Measurements from ENCODE around the gene NPM1.
"Not testable (repeated sequence)": the region's sequence is repeated elsewhere in the genome, so short reads cannot be mapped to it uniquely, and the experiment has no call there.

NPM1 gene

GRCh38 chr5:171387345-171387969 is at the start of gene NPM1:
NPM1 (plus strand) TSS chr5:171387849; CDS start chr5:171387949, 100 bp downstream.
- peak within 1 kb of the TSS; percentile 99 for H3K9ac ChIP-seq
- no peak for TF ChIP-seq Cebpa-rat (IDR thresholded peaks at IDR 0.05)
- peak within 1 kb of the TSS; percentile 98 for H3K27ac ChIP-seq
- peak within 1 kb of the TSS; percentile 95 for H3K4me3 ChIP-seq
- H3K4me1 ChIP-seq: peaks cover 35% of the 10 kb centered on the region
- peak within 1 kb of the TSS; percentile 85 for H3K4me2 ChIP-seq
- H3K27me3 ChIP-seq: no peaks in the 10 kb centered on the region
- no peaks in the 10 kb centered on the region for H3K9me3 ChIP-seq
- peaks cover 47% of the 10 kb centered on the region for H4K20me1 ChIP-seq
- H3K36me3 ChIP-seq: peaks cover 30% of the 10 kb centered on the region

- Histone ChIP-seq H3K36me3 (no peaks in the 10 kb centered on the region), H3K9me3 (no peaks in the 10 kb centered on the region), H3K9ac (no peak overlapping the region), H3K27me3 (peaks cover 16% of the 10 kb centered on the region), H3K4me3 (no peak overlapping the region), H4K20me1 (no peaks in the 10 kb centered on the region), H3K4me1 (no peaks in the 10 kb centered on the region), H3K4me2 (no peak overlapping the region), H3K27ac (no peak overlapping the region)
- TF ChIP-seq Cebpa-rat (IDR thresholded peaks at IDR 0.05): no peak
Measured at GRCh38 chr5:171340042-171340441, 47.6 kb upstream of the NPM1 start.

- Histone ChIP-seq H3K27ac (no peak overlapping the region), H3K27me3 (peaks cover 16% of the 10 kb centered on the region), H3K36me3 (no peaks in the 10 kb centered on the region), H3K9ac (no peak overlapping the region), H3K9me3 (no peaks in the 10 kb centered on the region), H4K20me1 (no peaks in the 10 kb centered on the region), H3K4me2 (no peak overlapping the region), H3K4me3 (no peak overlapping the region), H3K4me1 (no peaks in the 10 kb centered on the region)
- TF ChIP-seq Cebpa-rat (IDR thresholded peaks at IDR 0.05): no peak
Measured at GRCh38 chr5:171340491-171340890, 47.2 kb upstream of the NPM1 start.

- Histone ChIP-seq H3K4me2 (no peak overlapping the region), H3K4me3 (no peak overlapping the region), H3K9ac (no peak overlapping the region), H3K27ac (no peak overlapping the region), H3K4me1 (no peaks in the 10 kb centered on the region), H3K27me3 (peaks cover under 1% of the 10 kb centered on the region; the same call in 1 of the 2 replicates), H3K36me3 (no peaks in the 10 kb centered on the region), H4K20me1 (no peaks in the 10 kb centered on the region), H3K9me3 (no peaks in the 10 kb centered on the region)
- no peak for TF ChIP-seq Cebpa-rat (IDR thresholded peaks at IDR 0.05)
Measured at GRCh38 chr5:171342362-171343111, 45.1 kb upstream of the NPM1 start.

GRCh38 chr5:171344936-171345608 is 42.6 kb upstream of the NPM1 start:
- no peak overlapping the region for H3K9ac ChIP-seq
- H3K4me3 ChIP-seq: no peak overlapping the region
- no peaks in the 10 kb centered on the region for H3K27me3 ChIP-seq
- no peaks in the 10 kb centered on the region for H3K36me3 ChIP-seq
- no peaks in the 10 kb centered on the region for H4K20me1 ChIP-seq
- no peak for TF ChIP-seq Cebpa-rat (IDR thresholded peaks at IDR 0.05)
- H3K27ac ChIP-seq: no peak overlapping the region
- no peaks in the 10 kb centered on the region for H3K9me3 ChIP-seq
- no peaks in the 10 kb centered on the region for H3K4me1 ChIP-seq
- H3K4me2 ChIP-seq: no peak overlapping the region

GRCh38 chr5:171351536-171352073 is 36.0 kb upstream of the NPM1 start:
- no peaks in the 10 kb centered on the region for H4K20me1 ChIP-seq
- no peak for TF ChIP-seq Cebpa-rat (IDR thresholded peaks at IDR 0.05)
- H3K9ac ChIP-seq: no peak overlapping the region
- no peaks in the 10 kb centered on the region for H3K36me3 ChIP-seq
- H3K27ac ChIP-seq: no peak overlapping the region
- no peaks in the 10 kb centered on the region for H3K27me3 ChIP-seq
- H3K4me1 ChIP-seq: no peaks in the 10 kb centered on the region
- no peak overlapping the region for H3K4me2 ChIP-seq
- no peak overlapping the region for H3K4me3 ChIP-seq
- no peaks in the 10 kb centered on the region for H3K9me3 ChIP-seq

- Histone ChIP-seq H3K9ac (no peak overlapping the region), H3K9me3 (no peaks in the 10 kb centered on the region), H3K27ac (no peak overlapping the region), H3K4me1 (no peaks in the 10 kb centered on the region), H3K27me3 (no peaks in the 10 kb centered on the region), H4K20me1 (no peaks in the 10 kb centered on the region), H3K36me3 (no peaks in the 10 kb centered on the region), H3K4me3 (no peak overlapping the region), H3K4me2 (no peak overlapping the region)
- TF ChIP-seq Cebpa-rat (IDR thresholded peaks at IDR 0.05): no peak
Measured at GRCh38 chr5:171355302-171355724, 32.3 kb upstream of the NPM1 start.

- no peak overlapping the region for H3K27ac ChIP-seq
- no peak for TF ChIP-seq Cebpa-rat (IDR thresholded peaks at IDR 0.05)
- no peaks in the 10 kb centered on the region for H3K27me3 ChIP-seq
- no peak overlapping the region for H3K4me2 ChIP-seq
- H4K20me1 ChIP-seq: no peaks in the 10 kb centered on the region
- no peak overlapping the region for H3K4me3 ChIP-seq
- no peaks in the 10 kb centered on the region for H3K9me3 ChIP-seq
- H3K9ac ChIP-seq: no peak overlapping the region
- H3K36me3 ChIP-seq: no peaks in the 10 kb centered on the region
- H3K4me1 ChIP-seq: no peaks in the 10 kb centered on the region
Measured at GRCh38 chr5:171357843-171358242, 29.8 kb upstream of the NPM1 start.

- H3K36me3 ChIP-seq, H4K20me1 ChIP-seq: not testable (repeated sequence)
Measured at GRCh38 chr5:171361151-171361550, 26.5 kb upstream of the NPM1 start.

GRCh38 chr5:171363249-171363648 is 24.4 kb upstream of the NPM1 start:
- not testable (repeated sequence) for H3K9me3 ChIP-seq, H3K27ac ChIP-seq, H3K9ac ChIP-seq, H3K4me3 ChIP-seq, H3K27me3 ChIP-seq, H4K20me1 ChIP-seq, H3K4me2 ChIP-seq, H3K36me3 ChIP-seq
- H3K4me1 ChIP-seq: peaks cover 32% of the 10 kb centered on the region

More at GRCh38 chr5:171361151-171361550, 26.5 kb upstream of the NPM1 start:
- not testable (repeated sequence) for H3K9me3 ChIP-seq, H3K27ac ChIP-seq, H3K4me3 ChIP-seq, H3K27me3 ChIP-seq, H3K4me2 ChIP-seq, H3K9ac ChIP-seq
- peaks cover 13% of the 10 kb centered on the region; the same call in 1 of the 2 replicates for H3K4me1 ChIP-seq
